Gastrocnemius medialis (tissue), 4 donors: Measurements from ENCODE around the gene GBA3.

Experiments
- POLR2A ChIP-seq, 2 donors: fragments of 450-650 bp; IDR thresholded peaks; one replicate each; pipeline ENCODE4 v1.6.1; 2017; ENCODE audit warnings: antibody characterized with exemption in 2 of 2, mild to moderate bottlenecking in 2 of 2, moderate library complexity in 2 of 2
- TF ChIP-seq, protein P1 (sequence below), 5 experiments: fragments of 450-650 bp in 3 of 5; fragments of 200-600 bp in 2 of 5; sonication (generic) in 2 of 5; IDR thresholded peaks in 4 of 5; conservative IDR thresholded peaks in 1 of 5; 1 replicate in 4 of 5; 2 replicates in 1 of 5; pipeline ENCODE4 v1.5.1; 2016 to 2019; ENCODE audit warnings: antibody characterized with exemption in 5 of 5, mild to moderate bottlenecking in 3 of 5, moderate library complexity in 3 of 5

DNA sequence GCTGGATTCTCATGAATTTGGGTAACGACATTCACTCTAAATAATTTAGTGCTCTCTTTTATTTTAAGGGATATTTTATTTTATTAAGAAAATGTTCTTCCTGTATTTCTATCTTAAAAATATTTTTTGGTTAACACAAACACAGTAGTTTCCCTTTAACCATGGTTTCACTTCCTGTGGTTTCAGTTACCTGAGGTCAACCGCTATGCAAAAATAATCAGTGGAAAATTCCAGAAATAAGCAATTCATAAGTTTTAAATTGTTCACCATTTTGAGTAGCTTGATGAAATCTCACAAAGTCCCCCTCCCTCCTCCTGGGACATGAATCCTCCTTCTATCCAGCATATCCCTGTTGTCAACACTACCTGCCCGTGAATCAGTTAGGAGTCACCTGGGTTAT, 71.4 kb downstream of the GBA3 start:
- TF ChIP-seq, protein P1, sequence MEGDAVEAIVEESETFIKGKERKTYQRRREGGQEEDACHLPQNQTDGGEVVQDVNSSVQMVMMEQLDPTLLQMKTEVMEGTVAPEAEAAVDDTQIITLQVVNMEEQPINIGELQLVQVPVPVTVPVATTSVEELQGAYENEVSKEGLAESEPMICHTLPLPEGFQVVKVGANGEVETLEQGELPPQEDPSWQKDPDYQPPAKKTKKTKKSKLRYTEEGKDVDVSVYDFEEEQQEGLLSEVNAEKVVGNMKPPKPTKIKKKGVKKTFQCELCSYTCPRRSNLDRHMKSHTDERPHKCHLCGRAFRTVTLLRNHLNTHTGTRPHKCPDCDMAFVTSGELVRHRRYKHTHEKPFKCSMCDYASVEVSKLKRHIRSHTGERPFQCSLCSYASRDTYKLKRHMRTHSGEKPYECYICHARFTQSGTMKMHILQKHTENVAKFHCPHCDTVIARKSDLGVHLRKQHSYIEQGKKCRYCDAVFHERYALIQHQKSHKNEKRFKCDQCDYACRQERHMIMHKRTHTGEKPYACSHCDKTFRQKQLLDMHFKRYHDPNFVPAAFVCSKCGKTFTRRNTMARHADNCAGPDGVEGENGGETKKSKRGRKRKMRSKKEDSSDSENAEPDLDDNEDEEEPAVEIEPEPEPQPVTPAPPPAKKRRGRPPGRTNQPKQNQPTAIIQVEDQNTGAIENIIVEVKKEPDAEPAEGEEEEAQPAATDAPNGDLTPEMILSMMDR (IDR thresholded peaks at IDR 0.05 in 4 of 5, conservative IDR thresholded peaks at IDR 0.05 in 1 of 5), result no peak
- no peak for TF ChIP-seq POLR2A (IDR thresholded peaks at IDR 0.05)
